Measurements from ENCODE around the gene GALNT13.

The GALNT13 gene

GRCh38 chr2:154331784-154332183 is 460.1 kb downstream of the GALNT13 start:
- peak; percentile 27 for DNase-seq

- peak; percentile 55 for DNase-seq
These were observed 464.5 kb downstream of the GALNT13 start for GRCh38 chr2:154336201-154336600.

GRCh38 chr2:154338352-154338967 is 466.7 kb downstream of the GALNT13 start:
- no peak for DNase-seq

GRCh38 chr2:154343282-154343681 is 471.6 kb downstream of the GALNT13 start:
- DNase-seq = no peak

- no peak for DNase-seq
These were observed 479.2 kb downstream of the GALNT13 start for GRCh38 chr2:154350911-154351310.

- no peak for DNase-seq
These were observed 489.6 kb downstream of the GALNT13 start for GRCh38 chr2:154361276-154361675.

- DNase-seq = no peak
These were observed 496.4 kb downstream of the GALNT13 start for GRCh38 chr2:154368153-154368552.

GRCh38 chr2:154370873-154371272 is 499.2 kb downstream of the GALNT13 start:
- DNase-seq = no peak

- no peak for DNase-seq
These were observed 502.7 kb downstream of the GALNT13 start for GRCh38 chr2:154374416-154374815.

GRCh38 chr2:154375579-154375931 is 503.8 kb downstream of the GALNT13 start:
- no peak for DNase-seq

- no peak for DNase-seq
These were observed 510.4 kb downstream of the GALNT13 start for GRCh38 chr2:154381931-154382794.

GRCh38 chr2:154386186-154386585 is 514.5 kb downstream of the GALNT13 start:
- no peak for DNase-seq

- no peak for DNase-seq
These were observed 519.3 kb downstream of the GALNT13 start for GRCh38 chr2:154391051-154391450.

- DNase-seq = no peak
These were observed 520.5 kb downstream of the GALNT13 start for GRCh38 chr2:154392256-154392655.

GRCh38 chr2:154394600-154394999 is 522.9 kb downstream of the GALNT13 start:
- DNase-seq = no peak

GRCh38 chr2:154400563-154401290 is 529.0 kb downstream of the GALNT13 start:
- no peak for DNase-seq

- no peak for DNase-seq
These were observed 530.5 kb downstream of the GALNT13 start for GRCh38 chr2:154402213-154402612.

GRCh38 chr2:154403242-154403790 is 531.6 kb downstream of the GALNT13 start:
- DNase-seq = no peak

- DNase-seq = no peak
These were observed 537.1 kb downstream of the GALNT13 start for GRCh38 chr2:154408786-154409185.

GRCh38 chr2:154422251-154422650 is 550.5 kb downstream of the GALNT13 start:
- DNase-seq = no peak

GRCh38 chr2:154425994-154426393 is 554.3 kb downstream of the GALNT13 start:
- DNase-seq = no peak

- no peak for DNase-seq
These were observed 555.7 kb downstream of the GALNT13 start for GRCh38 chr2:154427453-154427852.

GRCh38 chr2:154428022-154428421 is 556.3 kb downstream of the GALNT13 start:
- no peak for DNase-seq

- no peak for DNase-seq
These were observed 561.3 kb downstream of the GALNT13 start for GRCh38 chr2:154433010-154433409.

All from NCI-H1048 (cell line).